SU-DHL-6 (cell line): Measurements from ENCODE around the gene GAS1.

Experiments used
- CTCF ChIP-seq: fragments of 200-600 bp; sonication (generic); IDR thresholded peaks from one replicate; pipeline ENCODE4 v1.5.1; 2017; ENCODE audit warnings: antibody characterized with exemption, mild to moderate bottlenecking, low read length, moderate library complexity; ENCODE audit not compliant: insufficient read depth, poor library complexity, severe bottlenecking
- EZH2phosphoT487 ChIP-seq: fragments of 200-600 bp; sonication (generic), shearing (Covaris generic); conservative IDR thresholded peaks from 2 replicates; pipeline ENCODE4 v1.6.1; 2018; ENCODE audit warnings: mild to moderate bottlenecking, antibody characterized with exemption, low read length, moderate library complexity, mixed read lengths

GRCh38 chr9:86977205-86977835, 30.0 kb upstream of the GAS1 start:
- TF ChIP-seq CTCF (no peak), EZH2phosphoT487 (no peak)
